Brain microvascular endothelial cell (primary cell): ENCODE measurements around the gene POLR3B.

Experiments
- DNase-seq: peaks from one replicate; pipeline ENCODE4 v3.0.0-alpha.2; 2020
- H3K27ac ChIP-seq: fragments of 250-450 bp; sonication (Bioruptor Pico); 2 replicates; pipeline ENCODE4 v1.5.1; 2020; ENCODE audit warnings: mild to moderate bottlenecking, moderate library complexity
- H3K27me3 ChIP-seq: fragments of 250-450 bp; sonication (Bioruptor Pico); replicated peaks from 2 replicates; pipeline ENCODE4 v1.5.1; 2020; ENCODE audit warnings: mild to moderate bottlenecking
- H3K36me3 ChIP-seq: fragments of 250-450 bp; sonication (Bioruptor Pico); replicated peaks from 2 replicates; pipeline ENCODE4 v1.5.1; 2020; ENCODE audit warnings: mild to moderate bottlenecking
- H3K4me3 ChIP-seq: 2 replicates; pipeline ENCODE4 v1.5.1; 2011; ENCODE audit warnings: low read depth, mild to moderate bottlenecking, control low read depth, low read length, moderate library complexity
- CTCF ChIP-seq: IDR thresholded peaks from 2 replicates; pipeline ENCODE4 v1.5.1; 2011; ENCODE audit warnings: low read depth, mild to moderate bottlenecking, moderate library complexity, low read length, control low read depth, inconsistent platforms; ENCODE audit errors: missing control alignments
- in situ Hi-C: cut with HindIII; loops from 2 replicates; pipeline ENCODE4 v1.10.0; 2017; ENCODE audit warnings: low sequenced_read_pairs, low pct_ligation_motif_present

POLR3B gene

DNA sequence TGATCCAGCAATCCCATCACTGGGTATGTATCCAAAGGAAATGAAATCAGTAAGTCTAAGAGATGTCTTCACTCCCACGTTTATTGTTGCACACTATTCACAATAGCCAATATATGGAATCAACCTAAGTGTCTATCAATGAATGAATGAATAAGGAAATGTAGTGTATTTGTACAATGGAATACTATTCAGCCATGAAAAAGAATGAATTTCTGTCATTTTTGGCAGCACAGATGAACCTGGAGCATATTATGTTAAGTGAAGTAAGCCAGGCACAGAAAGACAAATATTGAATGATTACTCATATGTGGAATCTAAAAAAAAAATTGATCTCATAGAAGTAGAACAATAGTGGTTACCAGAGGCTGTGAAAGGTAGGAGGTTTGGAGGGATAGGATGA is 194.7 kb downstream of the POLR3B start:
- in situ Hi-C loops = no loop called here
- no peak for TF ChIP-seq CTCF
- Histone ChIP-seq H3K36me3 (no peaks in the 10 kb centered on the region), H3K4me3 (no peak overlapping the region), H3K27me3 (no peaks in the 10 kb centered on the region), H3K27ac (no peak overlapping the region)
- no peak for DNase-seq
